LNCAP (cell line): ENCODE measurements around the gene SPIB.

ENCODE experiments used
- TF ChIP-seq, protein P1 (sequence below): fragments of 450-650 bp; IDR thresholded peaks from 2 replicates; pipeline ENCODE4 v1.5.1; 2017; ENCODE audit warnings: mild to moderate bottlenecking

SPIB gene

DNA sequence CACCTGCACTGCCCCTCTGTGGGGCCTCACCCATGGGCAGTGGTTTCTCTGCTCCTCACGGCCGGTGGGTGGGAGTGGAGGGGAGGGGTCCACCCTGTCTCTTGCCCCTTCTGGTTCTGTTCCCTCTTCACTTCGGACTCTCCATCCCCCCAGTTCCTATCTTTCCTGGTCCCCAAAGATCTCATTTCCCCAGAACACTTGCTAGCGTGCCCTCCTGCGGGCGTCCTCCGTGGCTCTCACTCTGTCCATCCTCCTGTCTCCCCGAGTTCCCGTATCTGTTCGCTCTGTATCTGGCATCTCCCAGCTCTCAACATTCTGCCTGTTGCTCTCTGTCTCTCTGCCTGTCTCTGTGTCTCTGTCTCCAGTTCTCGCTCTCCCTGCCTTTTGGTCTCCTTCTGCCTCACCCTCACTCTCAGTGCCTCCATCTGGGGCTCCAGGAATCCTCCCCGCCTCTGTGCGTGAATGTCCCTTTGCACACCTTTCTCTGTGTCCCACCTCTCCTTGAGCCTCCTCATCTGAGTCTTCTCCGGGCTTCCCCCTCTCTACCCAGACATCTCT lies 363 bp downstream of the SPIB start:
- TF ChIP-seq, protein P1, sequence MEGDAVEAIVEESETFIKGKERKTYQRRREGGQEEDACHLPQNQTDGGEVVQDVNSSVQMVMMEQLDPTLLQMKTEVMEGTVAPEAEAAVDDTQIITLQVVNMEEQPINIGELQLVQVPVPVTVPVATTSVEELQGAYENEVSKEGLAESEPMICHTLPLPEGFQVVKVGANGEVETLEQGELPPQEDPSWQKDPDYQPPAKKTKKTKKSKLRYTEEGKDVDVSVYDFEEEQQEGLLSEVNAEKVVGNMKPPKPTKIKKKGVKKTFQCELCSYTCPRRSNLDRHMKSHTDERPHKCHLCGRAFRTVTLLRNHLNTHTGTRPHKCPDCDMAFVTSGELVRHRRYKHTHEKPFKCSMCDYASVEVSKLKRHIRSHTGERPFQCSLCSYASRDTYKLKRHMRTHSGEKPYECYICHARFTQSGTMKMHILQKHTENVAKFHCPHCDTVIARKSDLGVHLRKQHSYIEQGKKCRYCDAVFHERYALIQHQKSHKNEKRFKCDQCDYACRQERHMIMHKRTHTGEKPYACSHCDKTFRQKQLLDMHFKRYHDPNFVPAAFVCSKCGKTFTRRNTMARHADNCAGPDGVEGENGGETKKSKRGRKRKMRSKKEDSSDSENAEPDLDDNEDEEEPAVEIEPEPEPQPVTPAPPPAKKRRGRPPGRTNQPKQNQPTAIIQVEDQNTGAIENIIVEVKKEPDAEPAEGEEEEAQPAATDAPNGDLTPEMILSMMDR = no peak

DNA sequence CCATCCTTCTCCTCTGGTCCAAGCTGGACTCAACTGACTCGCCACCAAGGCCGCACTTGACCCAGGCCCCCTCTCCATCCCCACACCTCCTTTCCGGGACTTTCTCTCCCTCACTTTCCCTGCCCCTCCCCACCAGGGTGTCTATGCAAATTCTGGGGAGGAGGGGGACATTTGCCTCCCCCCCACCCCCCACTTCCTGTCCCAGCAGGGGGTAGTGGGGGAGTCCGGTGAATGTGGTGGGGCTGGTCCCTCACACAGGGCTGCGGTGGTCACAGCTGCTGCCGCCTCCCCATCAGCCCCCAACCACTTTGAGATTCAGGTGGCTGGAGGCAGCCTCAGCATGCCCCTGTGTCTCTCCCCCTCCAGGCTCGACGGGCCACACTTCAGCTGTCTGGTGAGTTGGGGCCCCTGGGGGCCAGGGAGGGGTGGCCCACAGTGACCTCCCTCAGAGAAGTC lies 870 bp downstream of the SPIB start:
- TF ChIP-seq, protein P1 = no peak

DNA sequence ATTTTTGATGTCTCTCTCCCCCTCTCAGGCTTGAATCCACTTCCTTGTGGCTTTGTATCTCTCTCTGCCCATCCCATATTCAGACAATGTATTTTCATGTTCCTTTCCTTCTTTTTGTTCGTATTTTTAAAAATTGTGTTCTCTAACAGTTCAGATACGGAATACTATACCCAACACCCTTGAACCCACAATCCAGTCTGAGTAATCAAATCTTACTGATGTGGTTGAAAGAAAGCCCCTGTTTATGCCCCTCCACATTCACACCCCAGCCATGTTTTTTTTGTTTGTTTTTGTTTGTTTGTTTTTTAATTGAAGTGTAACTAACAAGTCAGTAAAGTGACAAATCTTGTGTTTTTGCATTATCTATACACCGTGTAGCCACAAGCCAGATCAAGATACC lies 1.4 kb downstream of the SPIB start:
- TF ChIP-seq, protein P1 = no peak

DNA sequence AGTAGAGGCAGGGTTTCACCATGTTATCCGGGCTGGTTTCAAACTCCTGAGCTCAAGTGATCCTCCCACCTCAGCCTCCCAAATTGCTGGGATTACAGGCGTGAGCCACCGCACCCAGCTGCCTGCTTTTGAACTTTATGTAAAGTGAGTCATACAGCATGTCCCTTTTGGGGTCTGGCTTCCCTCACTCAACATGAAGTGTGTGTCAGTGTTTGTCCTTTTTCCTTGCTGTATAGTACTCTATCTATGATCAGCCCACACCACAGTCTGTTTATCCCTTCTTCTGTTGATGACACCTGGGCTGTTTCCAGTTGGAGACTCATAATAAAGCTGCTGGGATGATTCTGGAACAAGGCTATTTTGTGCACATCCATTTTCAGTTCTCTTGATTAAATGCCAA lies 2.1 kb downstream of the SPIB start:
- TF ChIP-seq, protein P1 = no peak

DNA sequence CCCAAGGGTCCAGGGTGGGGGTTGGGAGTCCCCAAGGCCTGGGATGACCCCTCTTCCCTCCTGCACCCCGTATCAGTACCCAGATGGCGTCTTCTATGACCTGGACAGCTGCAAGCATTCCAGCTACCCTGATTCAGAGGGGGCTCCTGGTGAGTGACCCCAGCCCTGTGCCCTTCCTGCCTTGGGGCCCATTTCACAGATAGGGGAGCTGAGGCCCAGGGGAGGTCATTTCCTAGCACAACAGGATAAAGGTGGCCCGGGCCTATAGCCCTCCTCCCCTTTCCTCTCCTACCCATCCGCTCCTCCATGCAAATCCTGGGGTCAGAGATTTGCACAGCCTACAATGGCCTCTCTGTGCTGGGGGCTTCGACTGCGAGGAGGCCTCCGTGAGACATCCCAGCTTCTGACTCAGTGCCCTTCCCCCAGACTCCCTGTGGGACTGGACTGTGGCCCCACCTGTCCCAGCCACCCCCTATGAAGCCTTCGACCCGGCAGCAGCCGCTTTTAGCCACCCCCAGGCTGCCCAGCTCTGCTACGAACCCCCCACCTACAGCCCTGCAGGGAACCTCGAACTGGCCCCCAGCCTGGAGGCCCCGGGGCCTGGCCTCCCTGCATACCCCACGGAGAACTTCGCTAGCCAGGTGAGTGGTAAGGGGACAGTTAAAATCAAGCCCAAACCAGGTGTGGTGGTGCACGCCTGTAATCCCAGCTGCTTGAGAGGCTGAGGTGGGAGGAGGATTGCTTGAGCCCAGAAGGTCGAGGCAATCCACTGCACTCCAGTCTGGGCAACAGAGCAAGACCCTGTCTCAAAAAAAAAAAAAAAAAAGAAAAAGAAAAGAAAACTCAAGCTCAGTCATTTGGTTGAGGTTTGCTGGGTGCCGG lies 3.9 kb downstream of the SPIB start:
- TF ChIP-seq, protein P1 = no peak

DNA sequence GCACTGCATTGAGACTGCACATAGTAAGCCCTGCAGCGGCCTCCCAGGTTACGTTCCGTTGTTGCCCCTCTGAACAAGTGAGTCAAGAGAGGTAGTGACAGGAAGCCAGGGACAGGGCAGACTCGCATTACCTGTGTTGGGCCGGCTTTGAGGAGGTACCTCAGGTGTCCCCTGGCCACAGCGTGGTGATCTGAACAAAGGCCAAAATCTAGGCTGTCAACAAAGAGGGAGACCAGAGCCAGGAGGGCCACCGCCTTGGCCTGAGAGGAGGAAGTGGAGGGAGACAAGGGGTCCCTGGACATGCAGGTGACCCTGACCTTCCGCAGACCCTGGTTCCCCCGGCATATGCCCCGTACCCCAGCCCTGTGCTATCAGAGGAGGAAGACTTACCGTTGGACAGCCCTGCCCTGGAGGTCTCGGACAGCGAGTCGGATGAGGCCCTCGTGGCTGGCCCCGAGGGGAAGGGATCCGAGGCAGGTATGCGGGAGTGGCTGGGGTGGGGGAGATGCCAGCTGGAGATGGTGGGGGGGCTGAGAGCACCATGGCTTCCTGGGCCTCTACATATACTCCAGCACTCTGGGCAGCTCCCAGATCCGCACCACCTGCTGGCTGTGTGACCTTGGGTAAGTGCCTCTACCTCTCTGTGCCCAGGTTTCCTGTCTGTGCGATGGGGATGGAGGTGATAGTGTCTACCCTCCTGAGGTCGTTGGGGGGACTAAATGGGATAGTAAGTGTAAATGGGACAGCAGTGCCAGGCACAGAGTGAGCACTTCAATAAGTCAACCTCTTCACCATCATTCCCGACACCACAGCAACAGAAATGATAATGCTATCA lies 4.8 kb downstream of the SPIB start:
- TF ChIP-seq, protein P1 = no peak

DNA sequence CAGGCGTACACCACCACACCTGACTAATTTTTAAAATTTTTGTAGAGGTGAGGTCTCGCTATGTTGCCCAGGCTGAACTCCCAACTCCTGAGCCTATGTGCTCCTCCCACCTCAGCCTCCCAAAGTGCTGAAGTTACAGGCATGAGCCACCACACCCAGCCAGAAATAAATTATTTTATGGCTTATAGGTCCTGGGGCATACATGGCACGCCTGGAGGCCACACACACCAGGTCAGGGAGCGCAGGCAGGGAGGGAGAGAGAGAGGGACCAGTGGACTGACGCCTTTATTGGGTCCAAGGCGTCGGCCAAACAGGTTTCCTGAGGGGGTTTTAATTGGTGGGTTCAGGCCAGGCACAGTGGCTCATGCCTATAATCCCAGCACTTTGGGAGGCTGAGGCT lies 6.8 kb downstream of the SPIB start:
- TF ChIP-seq, protein P1 = no peak
